Activated effector memory CD4-positive, alpha-beta T cell treated with anti-CD3 and anti-CD28 coated beads, Interleukin-2, amount 50 U/mL, for 16 hours (primary cell): ENCODE results near the gene EEF1A1.

ENCODE experiments used
- DNase-seq: peaks from one replicate; pipeline ENCODE4 v3.0.0-alpha.2; 2020

EEF1A1 gene

DNA sequence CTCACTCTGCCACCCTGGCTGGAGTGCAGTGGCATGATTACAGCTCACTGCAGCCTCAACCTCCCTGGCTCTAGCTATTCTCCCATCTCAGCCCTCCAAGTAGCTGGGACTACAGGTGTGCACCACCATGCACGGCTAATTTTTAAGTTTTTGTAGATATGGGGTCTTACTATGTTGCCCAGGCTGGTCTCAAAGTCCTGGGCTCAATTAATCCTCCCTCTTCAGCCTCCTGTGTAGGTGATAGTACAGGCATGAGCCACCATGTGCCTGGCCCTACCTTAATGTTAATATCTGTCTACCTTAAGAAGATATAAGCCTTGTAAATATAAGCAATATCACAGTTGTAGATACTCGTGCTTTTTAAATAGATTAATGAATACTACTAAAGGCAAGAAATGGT, 16.7 kb downstream of the EEF1A1 start:
- DNase-seq: no peak

DNA sequence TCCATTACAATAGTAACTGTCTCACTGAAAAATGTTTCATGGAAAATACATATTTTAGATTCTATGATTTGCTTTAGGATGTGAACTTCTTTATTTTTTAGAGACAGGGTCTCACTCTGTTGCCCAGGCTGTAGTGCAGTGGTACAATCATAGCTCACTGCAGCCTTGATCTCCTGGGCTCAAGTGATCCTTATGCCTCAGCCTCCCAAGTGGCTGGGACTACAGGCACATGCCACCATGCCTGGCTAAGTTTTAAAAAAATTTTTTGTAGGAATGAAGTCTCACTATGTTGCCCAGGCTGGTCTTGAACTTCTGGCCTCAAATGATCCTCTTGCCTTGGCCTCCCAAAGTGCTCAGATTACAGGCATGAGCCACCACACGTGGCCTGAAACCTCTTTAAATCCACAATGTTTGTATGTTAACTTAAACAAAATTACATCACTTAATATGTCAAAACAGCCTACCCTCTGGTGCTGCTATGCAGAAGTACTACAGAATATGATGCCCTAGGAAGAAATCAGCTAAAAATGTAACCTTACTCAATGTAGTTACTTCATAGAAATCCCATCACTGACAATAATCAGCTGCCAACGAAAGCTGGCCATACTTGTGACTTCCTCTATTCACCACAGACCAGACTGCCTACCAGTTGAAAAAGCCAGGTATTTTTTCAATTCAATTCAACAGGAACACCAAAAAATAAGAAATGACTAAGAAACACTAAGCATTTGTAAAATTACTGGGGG, 17.6 kb downstream of the EEF1A1 start:
- DNase-seq: no peak

DNA sequence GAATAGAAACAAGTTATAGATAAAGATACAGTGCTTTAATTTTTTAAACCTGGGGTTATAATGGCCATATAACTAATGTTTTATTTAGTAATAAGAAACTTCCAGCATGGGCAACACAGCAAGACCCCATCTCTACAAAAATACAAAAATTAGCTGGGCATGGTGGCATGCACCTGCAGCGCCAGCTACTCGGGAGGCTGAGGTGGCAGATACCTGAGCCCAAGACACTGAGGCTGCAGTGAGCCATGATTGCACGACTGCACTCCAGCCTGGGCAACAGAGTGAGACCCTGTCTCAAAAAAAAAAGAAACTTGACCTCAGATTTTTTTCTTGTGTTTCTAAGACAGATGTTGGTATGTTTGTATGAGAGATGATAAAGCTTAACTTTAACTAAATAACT, 22.9 kb downstream of the EEF1A1 start:
- DNase-seq: no peak

DNA sequence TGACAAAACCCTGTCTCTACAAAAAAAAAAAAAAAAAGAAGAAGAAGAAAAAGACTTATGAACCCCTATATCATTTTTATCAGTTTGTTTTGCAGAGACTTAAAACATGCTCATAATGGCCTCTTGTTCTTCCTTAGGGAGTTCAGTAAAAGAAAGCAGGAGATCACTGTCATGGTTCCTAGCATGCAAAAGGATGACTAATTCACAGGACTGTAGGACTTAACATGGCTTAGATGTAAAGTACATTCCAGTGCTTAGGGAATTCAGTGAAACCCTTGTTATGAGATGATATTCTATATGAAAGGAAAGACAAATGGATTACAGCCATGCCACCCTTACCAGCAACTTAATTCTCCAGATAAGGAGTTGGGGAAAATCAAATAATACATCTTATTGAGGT, 29.5 kb downstream of the EEF1A1 start:
- DNase-seq: no peak

DNA sequence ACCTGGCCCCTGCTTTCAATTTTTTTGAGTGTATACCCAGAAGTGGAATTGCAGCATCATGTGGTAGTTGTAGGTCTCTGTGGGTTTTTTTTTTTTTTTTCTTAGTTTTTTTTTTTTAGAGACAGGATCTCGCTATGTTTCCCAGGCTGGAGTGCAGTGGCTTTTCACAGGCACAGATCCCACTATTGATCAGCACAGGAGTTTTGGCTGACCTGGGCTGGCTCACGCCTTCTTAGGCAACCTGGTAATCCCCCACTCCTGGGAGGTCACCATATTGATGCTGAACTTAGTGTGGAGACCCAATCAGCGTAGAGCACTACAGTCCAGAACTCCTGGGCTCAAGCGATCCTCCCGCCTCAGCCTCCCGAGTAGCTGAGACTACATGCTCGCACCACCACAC, 33.4 kb downstream of the EEF1A1 start:
- DNase-seq: no peak

DNA sequence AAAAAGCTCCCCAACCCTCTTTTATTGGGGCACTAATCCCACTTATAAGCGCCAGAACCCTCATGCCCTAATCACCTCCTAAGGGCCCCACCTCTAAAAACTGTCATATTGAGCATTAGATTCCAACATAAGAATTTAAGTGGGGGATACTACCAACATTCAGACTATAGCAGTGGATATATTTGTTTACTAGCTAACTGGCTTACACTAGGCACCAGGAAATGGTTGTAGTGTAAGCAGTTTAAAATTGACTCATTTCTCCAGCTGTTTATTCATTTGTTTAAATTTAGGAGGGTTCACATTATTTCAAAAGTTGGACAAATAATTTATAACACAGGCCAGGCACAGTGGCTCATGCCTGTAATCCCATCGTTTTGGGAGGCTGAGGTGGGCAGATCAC, 36.4 kb downstream of the EEF1A1 start:
- DNase-seq: no peak

DNA sequence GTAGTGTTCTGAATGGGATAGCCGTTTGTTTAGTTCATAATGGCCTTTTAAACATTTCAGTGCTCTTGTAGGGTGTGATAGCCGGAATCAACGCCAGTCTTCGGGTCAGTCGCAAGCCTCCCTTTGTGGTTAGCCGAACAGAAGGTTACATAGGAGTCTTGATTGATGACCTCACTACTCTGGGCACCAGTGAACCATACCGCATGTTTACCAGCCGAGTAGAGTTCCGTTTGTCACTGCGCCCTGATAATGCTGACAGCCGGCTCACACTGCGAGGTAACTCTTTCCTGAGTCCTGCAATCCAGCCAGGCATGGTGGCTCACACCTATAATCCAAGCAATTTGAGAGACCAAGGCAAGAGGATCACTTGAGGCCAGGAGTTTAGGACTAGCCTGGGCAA, 38.9 kb downstream of the EEF1A1 start:
- DNase-seq: no peak

DNA sequence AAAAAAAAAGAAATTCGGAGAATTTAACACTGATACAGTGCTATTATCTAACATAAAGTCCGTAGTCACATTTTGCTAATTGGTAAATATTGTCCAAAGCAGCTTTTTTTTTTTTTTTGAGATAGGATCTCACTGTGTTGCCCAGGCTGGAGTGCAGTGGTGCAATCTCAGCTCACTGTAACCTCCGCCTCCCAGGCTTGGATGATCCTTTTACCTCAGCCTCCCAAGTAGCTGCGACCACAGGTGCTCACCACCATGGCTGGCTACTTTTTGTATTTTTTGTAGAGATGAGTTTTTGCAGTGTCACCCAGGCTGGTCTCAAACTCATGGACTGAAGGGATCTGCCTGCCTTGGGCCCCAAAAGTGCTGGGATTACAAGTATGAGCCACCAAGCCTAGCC, 43.4 kb downstream of the EEF1A1 start:
- no peak for DNase-seq

DNA sequence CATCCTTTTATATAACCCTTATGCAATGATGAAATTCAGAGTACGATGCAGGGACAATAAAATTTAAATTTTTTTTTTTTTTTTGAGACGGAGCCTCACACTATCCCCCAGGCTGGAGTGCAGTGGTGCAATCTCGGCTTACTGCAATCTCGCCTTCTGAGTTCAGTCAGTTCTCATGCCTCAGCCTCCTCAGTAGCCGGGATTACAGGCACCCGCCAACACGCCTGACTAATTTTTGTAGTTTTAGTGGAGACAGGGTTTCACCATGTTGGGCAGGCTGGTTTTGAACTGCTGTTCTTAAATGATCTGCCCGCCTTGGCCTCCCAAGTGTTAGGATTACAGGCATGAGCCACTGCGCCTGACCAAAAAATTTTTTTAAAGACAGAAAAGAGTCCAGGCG, 44.1 kb downstream of the EEF1A1 start:
- no peak for DNase-seq

DNA sequence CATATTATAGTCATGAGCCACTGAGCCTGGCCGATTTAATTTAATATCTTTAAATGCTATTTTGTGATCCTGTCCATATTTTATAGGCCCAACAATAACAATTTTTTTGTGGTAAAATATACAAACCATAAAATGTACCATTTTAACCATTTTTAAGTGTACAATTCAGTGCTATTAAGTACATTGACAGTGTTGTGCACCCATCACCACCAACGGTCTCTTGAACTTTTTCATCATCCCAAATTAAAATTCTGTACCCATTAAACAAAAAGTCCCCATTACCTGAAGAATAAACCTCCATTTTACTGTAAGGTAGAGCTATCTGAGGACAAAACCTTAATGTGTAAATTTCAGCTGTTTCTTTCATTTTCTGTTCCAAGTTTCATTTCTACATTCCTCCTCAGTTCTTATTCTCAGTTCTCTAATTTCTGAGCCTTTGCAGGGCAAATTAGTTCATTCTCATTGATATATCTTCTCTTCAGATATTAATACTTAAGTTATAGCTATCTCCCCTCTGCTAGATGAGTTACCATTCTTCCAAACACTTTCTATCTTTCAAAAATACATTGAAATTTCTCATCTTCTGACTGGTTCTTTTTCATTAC, 49.0 kb downstream of the EEF1A1 start:
- no peak for DNase-seq
